Upper lobe of left lung (tissue), 4 donors: ENCODE data around the gene APBA1.

Experiments
- EP300 ChIP-seq, 4 donors: sonication (generic); formaldehyde crosslinking; IDR thresholded peaks; one replicate each; pipeline ENCODE4 v1.5.1; 2017; ENCODE audit warnings: antibody characterized with exemption in 4 of 4, control low read depth in 2 of 4
- TF ChIP-seq, protein P1 (sequence below), 6 experiments: fragments of 450-650 bp in 4 of 6; fragments of 200-600 bp in 2 of 6; sonication (generic) in 2 of 6; IDR thresholded peaks; one replicate each; pipeline ENCODE4 v1.5.1; 2016 to 2019; ENCODE audit warnings: antibody characterized with exemption in 6 of 6

DNA sequence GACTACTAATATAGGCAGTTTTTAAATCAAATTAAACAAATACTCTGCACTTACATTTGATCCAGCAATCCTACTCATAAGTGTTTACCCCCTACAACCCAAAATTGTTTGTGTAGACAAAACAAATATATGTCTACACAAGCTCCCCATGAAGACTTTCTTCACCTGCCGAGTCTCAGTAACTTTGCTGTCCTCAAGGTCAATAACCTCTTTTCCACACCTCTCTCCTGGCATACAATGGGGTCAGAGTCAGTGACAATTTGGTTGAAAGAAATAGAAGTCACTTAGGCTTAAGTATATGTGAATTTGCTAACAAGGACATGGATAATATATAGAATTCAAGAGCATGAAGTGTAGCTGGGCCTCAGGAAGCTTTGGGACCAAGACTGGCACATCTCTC, 29.1 kb downstream of the APBA1 start:
- TF ChIP-seq, protein P1, sequence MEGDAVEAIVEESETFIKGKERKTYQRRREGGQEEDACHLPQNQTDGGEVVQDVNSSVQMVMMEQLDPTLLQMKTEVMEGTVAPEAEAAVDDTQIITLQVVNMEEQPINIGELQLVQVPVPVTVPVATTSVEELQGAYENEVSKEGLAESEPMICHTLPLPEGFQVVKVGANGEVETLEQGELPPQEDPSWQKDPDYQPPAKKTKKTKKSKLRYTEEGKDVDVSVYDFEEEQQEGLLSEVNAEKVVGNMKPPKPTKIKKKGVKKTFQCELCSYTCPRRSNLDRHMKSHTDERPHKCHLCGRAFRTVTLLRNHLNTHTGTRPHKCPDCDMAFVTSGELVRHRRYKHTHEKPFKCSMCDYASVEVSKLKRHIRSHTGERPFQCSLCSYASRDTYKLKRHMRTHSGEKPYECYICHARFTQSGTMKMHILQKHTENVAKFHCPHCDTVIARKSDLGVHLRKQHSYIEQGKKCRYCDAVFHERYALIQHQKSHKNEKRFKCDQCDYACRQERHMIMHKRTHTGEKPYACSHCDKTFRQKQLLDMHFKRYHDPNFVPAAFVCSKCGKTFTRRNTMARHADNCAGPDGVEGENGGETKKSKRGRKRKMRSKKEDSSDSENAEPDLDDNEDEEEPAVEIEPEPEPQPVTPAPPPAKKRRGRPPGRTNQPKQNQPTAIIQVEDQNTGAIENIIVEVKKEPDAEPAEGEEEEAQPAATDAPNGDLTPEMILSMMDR (IDR thresholded peaks at IDR 0.05) = no peak
- no peak for TF ChIP-seq EP300 (IDR thresholded peaks at IDR 0.05)
